Liver (tissue), 3 donors: ENCODE measurements around the gene HS6ST3.

ENCODE experiments used
- CTCF ChIP-seq: fragments of 150-350 bp; IDR thresholded peaks from 2 replicates; pipeline ENCODE4 v1.5.1; 2017; ENCODE audit warnings: improper control_type of control experiment, low read depth, low read length; ENCODE audit not compliant: missing input control
- FOXA2 ChIP-seq: IDR thresholded peaks from 2 replicates; pipeline ENCODE4 v1.6.1; 2016; ENCODE audit warnings: antibody characterized with exemption
- HNF4A ChIP-seq, 2 donors: conservative IDR thresholded peaks; 2 replicates each; pipeline ENCODE4 v1.6.1; 2016; ENCODE audit warnings: antibody characterized with exemption in 2 of 2, mild to moderate bottlenecking in 2 of 2
- MAX ChIP-seq: IDR thresholded peaks from 2 replicates; pipeline ENCODE4 v1.6.1; 2016; ENCODE audit warnings: antibody characterized with exemption
- REST ChIP-seq: IDR thresholded peaks from 2 replicates; pipeline ENCODE4 v1.6.1; 2016; ENCODE audit warnings: antibody characterized with exemption, mild to moderate bottlenecking
- RXRA ChIP-seq, 2 donors: IDR thresholded peaks; 2 replicates each; pipeline ENCODE4 v1.6.1; 2017 to 2018; ENCODE audit warnings: antibody characterized with exemption in 2 of 2, mild to moderate bottlenecking in 1 of 2
- SP1 ChIP-seq: IDR thresholded peaks from 2 replicates; pipeline ENCODE4 v1.6.1; 2018; ENCODE audit warnings: antibody characterized with exemption, mild to moderate bottlenecking
- ZBTB33 ChIP-seq: IDR thresholded peaks from 2 replicates; pipeline ENCODE4 v1.6.1; 2016; ENCODE audit warnings: antibody characterized with exemption
- donor health status: healthy.
- donor health status: healthy.

GRCh38 chr13:96308568-96308967 lies 218.7 kb downstream of the HS6ST3 start:
- TF ChIP-seq CTCF (no peak), REST (no peak), FOXA2 (no peak), SP1 (no peak), MAX (no peak), HNF4A (conservative IDR thresholded peaks at IDR 0.05) (no peak), ZBTB33 (no peak), RXRA (IDR thresholded peaks at IDR 0.05) (no peak)
